Sigmoid colon (tissue), 4 donors: ENCODE measurements around the gene GLYAT.

Source experiments
- POLR2A ChIP-seq, 2 donors: fragments of 450-650 bp; IDR thresholded peaks; one replicate each; pipeline ENCODE4 v1.6.1; 2016; ENCODE audit warnings: antibody characterized with exemption in 2 of 2, mild to moderate bottlenecking in 2 of 2, moderate library complexity in 2 of 2
- POLR2AphosphoS5 ChIP-seq, 4 donors: sonication (generic); formaldehyde crosslinking; IDR thresholded peaks; one replicate each; pipeline ENCODE4 v1.6.1; 2017; ENCODE audit warnings: antibody characterized with exemption in 4 of 4
- TF ChIP-seq, protein P1 (sequence below), 4 experiments: fragments of 450-650 bp in 3 of 4; fragments of 200-600 bp in 1 of 4; IDR thresholded peaks; one replicate each; pipeline ENCODE4 v1.5.1; 2016 to 2019; ENCODE audit warnings: antibody characterized with exemption in 4 of 4, mild to moderate bottlenecking in 3 of 4, moderate library complexity in 2 of 4

DNA sequence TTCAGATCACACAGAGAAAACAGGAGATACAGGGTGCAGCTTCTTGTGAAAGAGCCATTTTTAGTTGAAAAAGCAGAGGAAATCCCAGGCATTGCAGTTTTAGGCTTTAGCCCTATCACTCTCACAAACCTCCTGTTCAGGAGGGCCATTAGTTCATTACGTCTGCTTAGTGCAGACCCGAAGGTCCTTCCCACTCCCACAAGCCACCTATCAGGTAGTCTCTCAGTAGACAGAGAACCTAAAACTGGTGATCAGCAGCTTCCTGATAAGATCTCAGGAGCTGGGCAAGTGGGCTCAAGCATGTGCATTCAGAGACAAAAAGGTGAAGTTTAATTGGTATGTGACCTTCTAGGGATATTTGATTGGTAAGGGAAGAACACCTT is 4.3 kb downstream of the GLYAT start:
- TF ChIP-seq, protein P1, sequence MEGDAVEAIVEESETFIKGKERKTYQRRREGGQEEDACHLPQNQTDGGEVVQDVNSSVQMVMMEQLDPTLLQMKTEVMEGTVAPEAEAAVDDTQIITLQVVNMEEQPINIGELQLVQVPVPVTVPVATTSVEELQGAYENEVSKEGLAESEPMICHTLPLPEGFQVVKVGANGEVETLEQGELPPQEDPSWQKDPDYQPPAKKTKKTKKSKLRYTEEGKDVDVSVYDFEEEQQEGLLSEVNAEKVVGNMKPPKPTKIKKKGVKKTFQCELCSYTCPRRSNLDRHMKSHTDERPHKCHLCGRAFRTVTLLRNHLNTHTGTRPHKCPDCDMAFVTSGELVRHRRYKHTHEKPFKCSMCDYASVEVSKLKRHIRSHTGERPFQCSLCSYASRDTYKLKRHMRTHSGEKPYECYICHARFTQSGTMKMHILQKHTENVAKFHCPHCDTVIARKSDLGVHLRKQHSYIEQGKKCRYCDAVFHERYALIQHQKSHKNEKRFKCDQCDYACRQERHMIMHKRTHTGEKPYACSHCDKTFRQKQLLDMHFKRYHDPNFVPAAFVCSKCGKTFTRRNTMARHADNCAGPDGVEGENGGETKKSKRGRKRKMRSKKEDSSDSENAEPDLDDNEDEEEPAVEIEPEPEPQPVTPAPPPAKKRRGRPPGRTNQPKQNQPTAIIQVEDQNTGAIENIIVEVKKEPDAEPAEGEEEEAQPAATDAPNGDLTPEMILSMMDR (IDR thresholded peaks at IDR 0.05): no peak
- no peak for TF ChIP-seq POLR2A (IDR thresholded peaks at IDR 0.05)
- no peak for TF ChIP-seq POLR2AphosphoS5 (IDR thresholded peaks at IDR 0.05)
